Endodermal cell (in vitro differentiated cells): ENCODE measurements around the gene TTC9. TPM values are rescaled to one million over a fixed set of nuclear protein-coding genes. Genes with fewer than 3 reads are reported as not detected.
"Not testable (repeated sequence)": the region's sequence is repeated elsewhere in the genome, so short reads cannot be mapped to it uniquely, and the experiment has no call there.

Experiments
- DNase-seq: peaks from one replicate; pipeline ENCODE4 v3.0.0-alpha.2; 2017
- H3K27ac ChIP-seq: 2 replicates; pipeline ENCODE4 v1.5.1; 2013; ENCODE audit warnings: mild to moderate bottlenecking, low read depth, low read length, moderate library complexity
- H3K27me3 ChIP-seq: 2 replicates; pipeline ENCODE4 v1.6.1; 2013; ENCODE audit warnings: mild to moderate bottlenecking, low read length, moderate library complexity; ENCODE audit not compliant: insufficient read depth, control insufficient read depth, poor library complexity, severe bottlenecking
- H3K36me3 ChIP-seq: 2 replicates; pipeline ENCODE4 v1.7.0; 2013; ENCODE audit warnings: mild to moderate bottlenecking, low read length, moderate library complexity; ENCODE audit not compliant: control insufficient read depth, insufficient read depth
- H3K4me1 ChIP-seq: one replicate; pipeline ENCODE4 v1.7.0; 2013; ENCODE audit warnings: low read length; ENCODE audit not compliant: control insufficient read depth, insufficient read depth
- H3K4me3 ChIP-seq: 2 replicates; pipeline ENCODE4 v1.5.1; 2013; ENCODE audit warnings: mild to moderate bottlenecking, low read length, moderate library complexity
- H3K9ac ChIP-seq: 2 replicates; pipeline ENCODE4 v1.6.1; 2013; ENCODE audit warnings: mild to moderate bottlenecking, low read length, moderate library complexity; ENCODE audit not compliant: poor library complexity, severe bottlenecking; ENCODE audit errors: extremely low read depth
- H3K9me3 ChIP-seq: 2 replicates; pipeline ENCODE4 v1.6.1; 2013; ENCODE audit warnings: mild to moderate bottlenecking, low read length, moderate library complexity; ENCODE audit not compliant: control insufficient read depth
- H3K27ac Mint-ChIP-seq: 2 replicates; pipeline ENCODE4 v1.8.0; 2020; ENCODE audit warnings: mixed read lengths
- H3K27me3 Mint-ChIP-seq: 2 replicates; pipeline ENCODE4 v1.8.0; 2021; ENCODE audit warnings: mild to moderate bottlenecking, mixed read lengths; ENCODE audit not compliant: insufficient read depth
- H3K36me3 Mint-ChIP-seq: 2 replicates; pipeline ENCODE4 v1.8.0; 2020; ENCODE audit warnings: low read depth, mixed read lengths
- H3K4me1 Mint-ChIP-seq: 2 replicates; pipeline ENCODE4 v1.8.0; 2020; ENCODE audit warnings: mixed read lengths
- H3K4me3 Mint-ChIP-seq: 2 replicates; pipeline ENCODE4 v1.8.0; 2020; ENCODE audit warnings: mild to moderate bottlenecking, moderate library complexity, mixed read lengths
- H3K9me3 Mint-ChIP-seq: 2 replicates; pipeline ENCODE4 v1.8.0; 2020; ENCODE audit warnings: mild to moderate bottlenecking, mixed read lengths
- CTCF ChIP-seq: fragments of 200-600 bp; sonication (generic); conservative IDR thresholded peaks from 2 replicates; pipeline ENCODE4 v1.5.0; 2021; ENCODE audit warnings: antibody characterized with exemption, mild to moderate bottlenecking
- WGBS, 2 experiments: methylation state at CpG; one replicate each; pipeline versions ENCODE4 v1.1.5 to v1.1.7; 2013; ENCODE audit warnings: missing lambda C conversion rate in 2 of 2, mixed read lengths in 1 of 2; ENCODE audit not compliant: insufficient coverage in 1 of 2, insufficient read length in 1 of 2; 5-methylcytosine and 5-hydroxymethylcytosine counted together
- total RNA-seq, 2 donors: library from RNA; stranded (reverse); fragmentation: NEBNext Ultra II Directional in 1 of 2; extraction: Animal tissue kit (Norgen Biotek cat#: 25700) in 1 of 2; gene quantifications; 2 replicates in 1 of 2; 3 replicates in 1 of 2; pipeline ENCODE4 v1.2.1, GENCODE V29; 2021

TTC9 gene
- total RNA-seq, 2 donors from 2014 or later, result 9.4 to 11.6 TPM

GRCh38 chr14:70700955-70701585 lies 59.4 kb downstream of the TTC9 start:
- H3K27me3 Mint-ChIP-seq, result no peaks in the 10 kb centered on the region
- Histone ChIP-seq H3K9me3 (no peaks in the 10 kb centered on the region), H3K4me3 (no peak overlapping the region), H3K27me3 (no peaks in the 10 kb centered on the region), H3K36me3 (no peaks in the 10 kb centered on the region), H3K9ac (no peak overlapping the region), H3K4me1 (no peaks in the 10 kb centered on the region), H3K27ac (no peak overlapping the region)
- H3K9me3 Mint-ChIP-seq, result no peaks in the 10 kb centered on the region
- no peak for TF ChIP-seq CTCF
- no peak overlapping the region for H3K27ac Mint-ChIP-seq
- H3K4me1 Mint-ChIP-seq, result peaks cover 6% of the 10 kb centered on the region
- no peaks in the 10 kb centered on the region for H3K36me3 Mint-ChIP-seq
- DNase-seq, result no peak
- WGBS, 2 experiments, result 90 to 100% methylated on average over 3 to 4 of the region's 4 CpGs
- no peak overlapping the region for H3K4me3 Mint-ChIP-seq

GRCh38 chr14:70701610-70702009 lies 59.9 kb downstream of the TTC9 start:
- Mint-ChIP-seq H3K36me3 (no peaks in the 10 kb centered on the region), H3K27me3 (no peaks in the 10 kb centered on the region), H3K27ac (no peak overlapping the region), H3K4me3 (no peak overlapping the region), H3K9me3 (no peaks in the 10 kb centered on the region), H3K4me1 (peaks cover 10% of the 10 kb centered on the region)
- no peak for TF ChIP-seq CTCF
- no peaks in the 10 kb centered on the region for H3K9me3 ChIP-seq
- DNase-seq, result no peak
- H3K4me3 ChIP-seq, result no peak overlapping the region
- no peaks in the 10 kb centered on the region for H3K36me3 ChIP-seq
- H3K9ac ChIP-seq, result no peak overlapping the region
- no peaks in the 10 kb centered on the region for H3K27me3 ChIP-seq
- H3K27ac ChIP-seq, result no peak overlapping the region
- H3K4me1 ChIP-seq, result no peaks in the 10 kb centered on the region

- Mint-ChIP-seq H3K27me3 (no peaks in the 10 kb centered on the region), H3K4me3 (no peak overlapping the region), H3K4me1 (peaks cover 15% of the 10 kb centered on the region), H3K36me3 (no peaks in the 10 kb centered on the region), H3K27ac (no peak overlapping the region), H3K9me3 (no peaks in the 10 kb centered on the region)
- Histone ChIP-seq H3K36me3 (no peaks in the 10 kb centered on the region), H3K9ac (no peak overlapping the region), H3K27ac (no peak overlapping the region), H3K4me3 (no peak overlapping the region), H3K27me3 (no peaks in the 10 kb centered on the region), H3K4me1 (no peaks in the 10 kb centered on the region), H3K9me3 (no peaks in the 10 kb centered on the region)
- DNase-seq, result no peak
- TF ChIP-seq CTCF, result no peak
- 50 to 59% methylated on average over 2 to 3 of the region's 3 CpGs for WGBS, 2 experiments
Measured at GRCh38 chr14:70702161-70702560, 60.4 kb downstream of the TTC9 start.

- WGBS, 2 experiments, result 91 to 92% methylated on average over 1 of the region's 1 CpG
- H3K27me3 Mint-ChIP-seq, H3K9ac ChIP-seq, H3K36me3 ChIP-seq, H3K9me3 Mint-ChIP-seq, H3K9me3 ChIP-seq, DNase-seq, H3K27ac ChIP-seq, H3K27ac Mint-ChIP-seq, H3K27me3 ChIP-seq, H3K4me1 ChIP-seq, H3K4me3 Mint-ChIP-seq, H3K4me3 ChIP-seq, H3K36me3 Mint-ChIP-seq: not testable (repeated sequence)
- peaks cover 14% of the 10 kb centered on the region for H3K4me1 Mint-ChIP-seq
Measured at GRCh38 chr14:70703621-70704168, 62.0 kb downstream of the TTC9 start.
